Mucosa of rectum (tissue), 2 donors: ENCODE data around the gene DRAM2.

ENCODE experiments used
- H3K27ac ChIP-seq, 2 donors: one replicate each; pipeline ENCODE4 v1.7.0; 2013; ENCODE audit warnings: inconsistent platforms in 2 of 2, low read depth in 2 of 2, low read length in 2 of 2
- H3K27me3 ChIP-seq, 2 donors: one replicate each; pipeline ENCODE4 v1.7.0; 2013; ENCODE audit warnings: low read length in 2 of 2; ENCODE audit not compliant: control insufficient read depth in 2 of 2, insufficient read depth in 2 of 2
- H3K36me3 ChIP-seq, 2 donors: one replicate each; pipeline ENCODE4 v1.7.0; 2013; ENCODE audit warnings: low read length in 2 of 2; ENCODE audit not compliant: control insufficient read depth in 2 of 2, insufficient read depth in 2 of 2
- H3K4me1 ChIP-seq, 2 donors: one replicate each; pipeline ENCODE4 v1.7.0; 2013; ENCODE audit warnings: low read length in 2 of 2, mild to moderate bottlenecking in 1 of 2; ENCODE audit not compliant: control insufficient read depth in 2 of 2, insufficient read depth in 2 of 2
- H3K4me3 ChIP-seq, 2 donors: one replicate each; pipeline ENCODE4 v1.7.0; 2013; ENCODE audit warnings: low read length in 2 of 2
- H3K9ac ChIP-seq, 2 donors: one replicate each; pipeline ENCODE4 v1.7.0; 2013; ENCODE audit warnings: low read length in 2 of 2, low read depth in 1 of 2, mild to moderate bottlenecking in 1 of 2
- H3K9me3 ChIP-seq, 2 donors: one replicate each; pipeline ENCODE4 v1.7.0; 2013; ENCODE audit warnings: low read length in 2 of 2; ENCODE audit not compliant: control insufficient read depth in 2 of 2
- donor health status: healthy.
- donor health status: Normal muscosa, but diverticular disease.

The DRAM2 gene

GRCh38 chr1:111139956-111140679 lies at the start of gene DRAM2, which contains the start of gene CEPT1:
TSS of gene DRAM2 (minus strand) at chr1:111140093. CDS start at chr1:111131554, 8,539 bp downstream.
TSS of gene CEPT1 (plus strand) at chr1:111140223. CDS start at chr1:111147715, 7,492 bp downstream.
- Histone ChIP-seq H3K36me3 (peaks cover 2% of the 10 kb centered on the region in 2 donors), H3K9ac (peak within 1 kb of the TSS; percentile 82 to 89), H3K4me3 (peak within 1 kb of the TSS; percentile 81 to 95), H3K4me1 (peaks cover 11 to 14% of the 10 kb centered on the region in 2 donors), H3K27ac (peak within 1 kb of the TSS; percentile 88 to 94), H3K27me3 (no peaks in the 10 kb centered on the region), H3K9me3 (no peaks in the 10 kb centered on the region)

GRCh38 chr1:111184663-111185062 lies 44.8 kb upstream of the DRAM2 start:
- Histone ChIP-seq H3K4me3 (no peak overlapping the region), H3K9ac (no peak overlapping the region), H3K27ac (no peak overlapping the region), H3K9me3 (no peaks in the 10 kb centered on the region), H3K36me3 (peaks cover 51 to 53% of the 10 kb centered on the region in 2 donors), H3K4me1 (peaks cover 0 to 10% of the 10 kb centered on the region in 2 donors), H3K27me3 (no peaks in the 10 kb centered on the region)

GRCh38 chr1:111183308-111184069 lies 43.6 kb upstream of the DRAM2 start:
- Histone ChIP-seq H3K4me1 (peaks cover 0 to 10% of the 10 kb centered on the region in 2 donors), H3K4me3 (no peak overlapping the region), H3K9ac (no peak overlapping the region), H3K36me3 (peaks cover 43 to 44% of the 10 kb centered on the region in 2 donors), H3K27me3 (no peaks in the 10 kb centered on the region), H3K27ac (no peak overlapping the region), H3K9me3 (no peaks in the 10 kb centered on the region)

GRCh38 chr1:111182052-111182451 lies 42.2 kb upstream of the DRAM2 start:
- Histone ChIP-seq H3K9me3 (no peaks in the 10 kb centered on the region), H3K36me3 (peaks cover 30 to 31% of the 10 kb centered on the region in 2 donors), H3K9ac (no peak overlapping the region), H3K4me1 (peaks cover 0 to 10% of the 10 kb centered on the region in 2 donors), H3K27me3 (no peaks in the 10 kb centered on the region), H3K4me3 (no peak overlapping the region), H3K27ac (no peak overlapping the region)

GRCh38 chr1:111179968-111180533 lies 40.2 kb upstream of the DRAM2 start:
- Histone ChIP-seq H3K4me3 (no peak overlapping the region), H3K9me3 (no peaks in the 10 kb centered on the region), H3K27me3 (no peaks in the 10 kb centered on the region), H3K9ac (no peak overlapping the region), H3K27ac (no peak overlapping the region), H3K4me1 (peaks cover 0 to 10% of the 10 kb centered on the region in 2 donors), H3K36me3 (peaks cover 19 to 23% of the 10 kb centered on the region in 2 donors)

- Histone ChIP-seq H3K36me3 (peaks cover 15 to 18% of the 10 kb centered on the region in 2 donors), H3K9ac (no peak overlapping the region), H3K9me3 (no peaks in the 10 kb centered on the region), H3K4me1 (peaks cover 0 to 1% of the 10 kb centered on the region in 2 donors), H3K27me3 (no peaks in the 10 kb centered on the region), H3K4me3 (no peak overlapping the region), H3K27ac (no peak overlapping the region)
These were observed 36.8 kb upstream of the DRAM2 start for GRCh38 chr1:111176678-111177077.

- Histone ChIP-seq H3K9ac (no peak overlapping the region), H3K9me3 (no peaks in the 10 kb centered on the region), H3K4me3 (no peak overlapping the region), H3K36me3 (peaks cover 15 to 18% of the 10 kb centered on the region in 2 donors), H3K27me3 (no peaks in the 10 kb centered on the region), H3K27ac (no peak overlapping the region), H3K4me1 (no peaks in the 10 kb centered on the region)
These were observed 35.5 kb upstream of the DRAM2 start for GRCh38 chr1:111175349-111175748.

GRCh38 chr1:111174070-111174469 lies 34.2 kb upstream of the DRAM2 start:
- Histone ChIP-seq H3K4me1 (no peaks in the 10 kb centered on the region), H3K27me3 (no peaks in the 10 kb centered on the region), H3K4me3 (no peak overlapping the region), H3K36me3 (peaks cover 15% of the 10 kb centered on the region in 2 donors), H3K27ac (no peak overlapping the region), H3K9ac (no peak overlapping the region), H3K9me3 (no peaks in the 10 kb centered on the region)

GRCh38 chr1:111172463-111172862 lies 32.6 kb upstream of the DRAM2 start:
- H3K4me1 ChIP-seq: no peaks in the 10 kb centered on the region
- no peak overlapping the region for H3K9ac ChIP-seq
- no peaks in the 10 kb centered on the region for H3K9me3 ChIP-seq
- no peaks in the 10 kb centered on the region for H3K27me3 ChIP-seq
- peaks cover 21 to 27% of the 10 kb centered on the region in 2 donors for H3K36me3 ChIP-seq
- H3K4me3 ChIP-seq: no peak overlapping the region
- H3K27ac ChIP-seq: no peak overlapping the region

- Histone ChIP-seq H3K9ac (no peak overlapping the region), H3K36me3 (peaks cover 9 to 41% of the 10 kb centered on the region in 2 donors), H3K4me3 (no peak overlapping the region), H3K4me1 (no peaks in the 10 kb centered on the region), H3K27me3 (no peaks in the 10 kb centered on the region), H3K9me3 (no peaks in the 10 kb centered on the region), H3K27ac (no peak overlapping the region)
These were observed 24.3 kb upstream of the DRAM2 start for GRCh38 chr1:111164151-111164550.
